GM19324 (cell line): ENCODE data around the gene TAPT1.

Source experiments
- ATAC-seq: cut with Tn5 transposase; IDR thresholded peaks from one replicate; pipeline ENCODE4 v1.9.1; 2021; ENCODE audit warnings: mild to moderate bottlenecking, moderate library complexity; ENCODE audit not compliant: unreplicated experiment, low FRiP score

TAPT1 gene

GRCh38 chr4:16140879-16141249, 85.4 kb downstream of the TAPT1 start:
- ATAC-seq = no peak

- ATAC-seq = no peak
These were observed 85.9 kb downstream of the TAPT1 start for GRCh38 chr4:16140231-16140878.

GRCh38 chr4:16139066-16139945, 87.0 kb downstream of the TAPT1 start:
- ATAC-seq = no peak

- ATAC-seq = no peak
These were observed 89.4 kb downstream of the TAPT1 start for GRCh38 chr4:16136827-16137226.

- ATAC-seq = no peak
These were observed 90.0 kb downstream of the TAPT1 start for GRCh38 chr4:16136311-16136710.

- ATAC-seq = no peak
These were observed 92.9 kb downstream of the TAPT1 start for GRCh38 chr4:16133406-16133805.

- no peak for ATAC-seq
These were observed 95.0 kb downstream of the TAPT1 start for GRCh38 chr4:16131293-16131692.

- no peak for ATAC-seq
These were observed 96.9 kb downstream of the TAPT1 start for GRCh38 chr4:16129336-16129735.

GRCh38 chr4:16126714-16127113, 99.6 kb downstream of the TAPT1 start:
- no peak for ATAC-seq

GRCh38 chr4:16125571-16126445, 100.5 kb downstream of the TAPT1 start:
- no peak for ATAC-seq

GRCh38 chr4:16124232-16124631, 102.0 kb downstream of the TAPT1 start:
- ATAC-seq = no peak

- no peak for ATAC-seq
These were observed 102.8 kb downstream of the TAPT1 start for GRCh38 chr4:16123356-16124084.

GRCh38 chr4:16122784-16123183, 103.5 kb downstream of the TAPT1 start:
- ATAC-seq = no peak

- no peak for ATAC-seq
These were observed 104.0 kb downstream of the TAPT1 start for GRCh38 chr4:16122308-16122711.

GRCh38 chr4:16120720-16121119, 105.6 kb downstream of the TAPT1 start:
- no peak for ATAC-seq

- no peak for ATAC-seq
These were observed 106.3 kb downstream of the TAPT1 start for GRCh38 chr4:16119981-16120380.

- no peak for ATAC-seq
These were observed 108.2 kb downstream of the TAPT1 start for GRCh38 chr4:16118090-16118489.

GRCh38 chr4:16117164-16117563, 109.1 kb downstream of the TAPT1 start:
- no peak for ATAC-seq

GRCh38 chr4:16116493-16116990, 109.7 kb downstream of the TAPT1 start:
- ATAC-seq = no peak

- no peak for ATAC-seq
These were observed 110.3 kb downstream of the TAPT1 start for GRCh38 chr4:16116019-16116418.
